GM13977 (cell line): ENCODE measurements around the gene CLUH.

Source experiments
- DNase-seq: peaks from one replicate; pipeline ENCODE4 v3.0.0; 2012; ENCODE audit warnings: low spot score
- CTCF ChIP-seq: IDR thresholded peaks from 2 replicates; pipeline ENCODE4 v1.5.1; 2012; ENCODE audit warnings: mild to moderate bottlenecking, control low read depth; ENCODE audit not compliant: insufficient read depth; ENCODE audit errors: extremely low read depth, missing control alignments
- in situ Hi-C: fragments of 300-500 bp; cut with MboI; formaldehyde crosslinking; loops from one replicate; pipeline ENCODE4 v1.12.0; 2022; ENCODE audit warnings: low sequenced_read_pairs, low pct_unique_long_range_greater_than_20kb, mixed read lengths, inconsistent platforms; ENCODE audit not compliant: unreplicated experiment

CLUH gene

DNA sequence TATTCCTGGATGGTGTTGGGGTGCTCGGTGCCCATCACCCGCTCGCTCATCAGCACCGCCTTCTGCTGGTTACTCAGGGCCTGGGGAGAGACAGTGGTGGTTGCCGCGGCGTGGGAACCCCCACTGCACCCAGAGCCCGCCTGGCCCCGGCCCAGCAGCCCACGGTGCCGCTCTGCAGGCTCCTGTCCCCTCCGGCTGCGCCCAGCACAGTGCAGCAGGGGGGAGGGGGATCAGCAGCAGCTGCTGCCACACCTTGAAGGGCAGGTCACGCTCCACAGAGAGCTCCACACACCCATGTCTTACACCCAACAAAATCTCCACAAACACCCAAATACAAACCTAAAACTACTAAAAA, 18.8 kb downstream of the CLUH start:
- peak; percentile 25 for DNase-seq
- TF ChIP-seq CTCF: no peak
- in situ Hi-C loops: no loop called here

DNA sequence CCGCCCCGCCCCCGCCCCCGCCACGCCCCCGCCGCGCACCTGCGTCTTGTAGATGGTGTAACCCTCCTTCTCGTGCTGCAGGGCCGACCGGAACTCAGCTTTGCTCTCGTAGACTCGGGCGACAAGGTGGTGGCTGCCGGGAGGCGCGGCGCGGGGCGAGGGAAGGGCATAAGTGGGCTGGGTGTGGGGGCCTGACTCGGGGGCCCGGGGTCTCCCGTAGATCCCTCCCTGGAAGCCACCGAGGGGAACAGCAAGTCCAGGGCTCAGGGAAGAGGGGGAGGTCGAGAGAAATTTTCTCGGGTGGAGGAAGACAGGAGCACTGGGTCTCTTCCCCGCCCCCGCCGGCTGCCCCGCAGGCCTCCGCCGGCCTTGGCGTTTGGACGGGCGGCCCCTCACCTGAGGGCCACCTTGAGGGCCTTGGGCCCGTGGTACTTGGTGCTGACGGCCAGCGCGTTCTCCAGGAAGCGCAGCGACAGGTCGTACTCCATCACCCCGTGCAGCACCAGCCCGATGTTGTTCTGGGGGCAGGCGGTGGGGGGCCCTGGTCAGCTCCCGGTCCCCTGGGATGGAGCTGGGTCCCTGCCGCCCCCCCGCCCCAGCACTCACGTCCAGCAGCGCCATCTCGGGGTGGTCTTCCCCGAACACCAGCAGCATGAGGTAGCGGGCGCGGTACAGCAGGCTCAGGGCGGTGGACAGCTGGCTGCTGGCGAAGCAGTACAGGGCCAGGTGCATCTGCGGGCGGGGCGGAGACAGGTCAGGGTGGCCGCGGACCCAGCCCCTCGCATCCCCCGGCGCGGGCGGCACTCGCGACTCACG, 19.4 kb downstream of the CLUH start:
- no peak for TF ChIP-seq CTCF
- DNase-seq: peak; percentile 22
- in situ Hi-C loops: no loop called here

GRCh38 chr17:2691069-2691871, 20.3 kb downstream of the CLUH start:
- peak; percentile 25 for DNase-seq
- in situ Hi-C loops: no loop called here
- no peak for TF ChIP-seq CTCF

- TF ChIP-seq CTCF: no peak
- peak; percentile 26 for DNase-seq
- in situ Hi-C loops: no loop called here
Measured at GRCh38 chr17:2690165-2691068, 21.1 kb downstream of the CLUH start.

DNA sequence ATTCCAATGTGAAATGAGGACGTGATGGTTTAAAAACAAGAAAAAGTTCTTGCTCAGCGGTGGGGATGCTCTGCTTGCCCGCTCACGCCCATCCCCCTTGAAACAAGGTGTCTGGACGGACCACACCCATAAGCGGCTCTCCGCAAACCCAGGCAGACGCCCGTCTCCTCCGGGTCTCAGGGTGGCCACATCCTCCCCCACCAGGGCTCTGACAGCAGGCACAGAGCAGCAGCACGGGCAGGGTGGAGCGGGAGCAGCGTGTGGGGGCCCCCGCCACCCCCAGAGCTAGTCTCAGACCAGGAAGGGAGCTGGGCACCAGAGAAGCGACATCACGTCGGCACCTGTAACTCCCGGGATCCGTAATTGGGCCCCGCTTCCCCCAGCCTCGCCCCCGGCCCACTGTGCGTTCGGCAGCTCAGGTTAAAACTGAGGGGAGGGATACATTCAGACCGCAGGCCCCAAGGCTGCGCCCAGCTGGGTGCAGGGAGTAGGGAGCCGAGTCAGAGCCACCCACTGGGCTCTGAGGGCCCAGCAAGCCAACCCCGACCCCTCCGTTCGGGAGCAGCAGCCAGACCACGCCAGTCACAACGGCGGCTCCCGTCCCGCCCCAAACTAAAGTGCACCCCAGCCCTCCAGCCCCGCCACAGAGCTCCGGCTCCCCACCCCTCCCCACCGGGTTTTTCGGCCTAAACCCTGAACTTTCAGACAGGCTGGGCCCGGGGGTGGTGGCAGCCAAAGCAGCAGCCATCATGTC, 22.0 kb downstream of the CLUH start:
- in situ Hi-C loops: no loop called here
- no peak for TF ChIP-seq CTCF
- no peak for DNase-seq
